GM12872 (cell line): ENCODE results near the gene FHOD3.

ENCODE experiments used
- CTCF ChIP-seq: IDR thresholded peaks from 3 replicates; pipeline ENCODE4 v1.5.1; 2011; ENCODE audit warnings: low read depth, mild to moderate bottlenecking, low read length, moderate library complexity; ENCODE audit not compliant: insufficient read depth

Gene FHOD3

GRCh38 chr18:36424741-36425142 is 127.2 kb downstream of the FHOD3 start:
- TF ChIP-seq CTCF: no peak; the same call in 2 of the 3 replicates

GRCh38 chr18:36427369-36427768 is 129.9 kb downstream of the FHOD3 start:
- no peak for TF ChIP-seq CTCF

- TF ChIP-seq CTCF: no peak
Measured at GRCh38 chr18:36427831-36428230, 130.3 kb downstream of the FHOD3 start.

GRCh38 chr18:36428431-36429029 is 131.0 kb downstream of the FHOD3 start:
- TF ChIP-seq CTCF: no peak

- no peak for TF ChIP-seq CTCF
Measured at GRCh38 chr18:36432880-36433555, 135.5 kb downstream of the FHOD3 start.

GRCh38 chr18:36436387-36436786 is 138.9 kb downstream of the FHOD3 start:
- no peak for TF ChIP-seq CTCF

GRCh38 chr18:36440614-36441013 is 143.1 kb downstream of the FHOD3 start:
- no peak for TF ChIP-seq CTCF
